T-helper 1 cell treated with Interleukin-12 subunit alpha and Interleukin-12 subunit beta and Interleukin-4 antibody, amounts not matched to agents 30 ng/mL and 1 ng/mL, for 36 hours (primary cell): Measurements from ENCODE around the gene CCDC93. TPM values are rescaled to one million over a fixed set of nuclear protein-coding genes. Genes with fewer than 3 reads are reported as not detected.

Experiments used
- intact Hi-C: fragments of 100-400 bp; cut with micrococcal nuclease; formaldehyde crosslinking; loops from one replicate; pipeline ENCODE4 v1.15.1; 2024
- total RNA-seq: library from RNA; stranded (reverse); gene quantifications from 2 replicates; pipeline ENCODE4 v1.2.3, GENCODE V29; 2022

Gene CCDC93
- total RNA-seq, 1 donor from 2014 or later: 34.8 TPM

- intact Hi-C loops: loop anchor here (1.0 to 10.0 kb wide), 11 partner anchors 14 to 1126 kb away; partner anchors contain the start of gene INSIG2
Observed at GRCh38 chr2:118046634-118047210, 32.9 kb upstream of the CCDC93 start.

- intact Hi-C loops: loop anchor here (5.0 to 10.0 kb wide), 3 partner anchors 57 to 1127 kb away; no protein-coding TSS in a partner anchor
Observed at GRCh38 chr2:118045286-118045685, 31.4 kb upstream of the CCDC93 start.

DNA sequence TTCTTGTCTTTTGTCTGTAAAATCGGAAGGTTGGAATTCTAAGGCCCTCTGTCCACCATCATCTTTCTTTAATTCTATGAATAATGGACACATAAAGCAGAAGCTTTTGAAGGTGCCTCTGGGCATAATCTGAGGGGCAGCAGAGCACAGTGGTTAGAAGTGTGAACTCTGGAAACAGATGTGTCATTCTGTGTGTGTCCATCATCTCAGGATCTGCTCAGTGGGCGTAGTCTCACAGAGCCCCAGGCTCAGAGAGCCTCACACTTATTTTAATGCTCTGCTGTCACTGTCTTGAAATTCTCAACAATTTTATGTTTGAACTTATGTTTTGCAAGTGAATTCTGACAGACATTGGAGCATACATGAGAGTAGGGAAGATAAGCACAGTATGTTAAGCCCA is 31.0 kb upstream of the CCDC93 start:
- intact Hi-C loops: loop anchor here (5.0 to 10.0 kb wide), 3 partner anchors 57 to 1127 kb away; no protein-coding TSS in a partner anchor

GRCh38 chr2:118044103-118044716 is 30.3 kb upstream of the CCDC93 start:
- intact Hi-C loops: loop anchor here (10.0 kb wide), 1 partner anchor 271 kb away; no protein-coding TSS in a partner anchor

DNA sequence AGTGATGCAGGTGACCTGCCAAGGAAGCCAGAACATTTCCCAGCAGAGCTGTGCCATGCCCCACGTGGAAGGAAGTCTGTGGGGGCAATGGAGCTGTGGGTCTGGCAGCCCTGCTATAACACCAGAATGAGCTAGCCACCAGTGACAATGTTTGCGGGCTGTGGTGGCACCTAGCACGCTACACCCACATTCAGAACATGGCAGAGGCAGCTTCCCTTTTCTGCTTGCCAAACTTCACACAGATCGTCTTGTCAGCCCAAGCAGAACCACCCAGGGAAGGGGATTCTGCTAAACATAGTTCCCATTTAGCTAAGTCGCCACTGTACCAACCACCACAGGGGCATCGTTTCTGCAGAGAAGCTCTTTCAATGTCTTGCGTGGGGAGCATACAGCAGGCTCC is 27.0 kb upstream of the CCDC93 start:
- intact Hi-C loops: loop anchor here (10.0 kb wide), 1 partner anchor 274 kb away; no protein-coding TSS in a partner anchor

GRCh38 chr2:118032169-118033013 is 18.5 kb upstream of the CCDC93 start:
- intact Hi-C loops: loop anchor here (1.0 to 5.0 kb wide), 5 partner anchors 18 to 832 kb away; partner anchors contain the start of gene CCDC93

- intact Hi-C loops: loop anchor here (5.0 kb wide), 1 partner anchor 116 kb away; no protein-coding TSS in a partner anchor
Observed at GRCh38 chr2:118031566-118031965, 17.7 kb upstream of the CCDC93 start.

GRCh38 chr2:118029025-118029424 is 15.2 kb upstream of the CCDC93 start:
- intact Hi-C loops: no loop called here

DNA sequence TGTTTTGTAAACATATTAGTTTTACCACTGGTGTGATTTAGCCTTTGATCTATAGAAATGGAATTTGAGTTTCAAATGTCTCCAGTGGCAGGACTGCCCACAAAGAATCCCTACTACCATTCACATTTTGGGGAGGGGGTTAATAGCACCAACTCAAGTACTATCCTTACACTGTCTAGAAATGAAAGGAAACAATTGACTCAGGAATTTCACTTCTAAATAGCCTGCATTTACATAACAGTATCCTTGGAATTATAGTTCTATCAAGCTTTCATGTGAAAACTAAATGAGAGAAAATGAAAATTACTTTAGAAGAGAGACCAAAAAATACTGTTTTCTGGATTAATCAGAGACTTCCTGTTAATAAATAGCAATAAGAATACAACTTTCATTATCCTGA is 7.5 kb upstream of the CCDC93 start:
- intact Hi-C loops: no loop called here

GRCh38 chr2:118019821-118020220 is 6.0 kb upstream of the CCDC93 start:
- intact Hi-C loops: no loop called here

GRCh38 chr2:118016911-118017310 is 3.0 kb upstream of the CCDC93 start:
- intact Hi-C loops: no loop called here

DNA sequence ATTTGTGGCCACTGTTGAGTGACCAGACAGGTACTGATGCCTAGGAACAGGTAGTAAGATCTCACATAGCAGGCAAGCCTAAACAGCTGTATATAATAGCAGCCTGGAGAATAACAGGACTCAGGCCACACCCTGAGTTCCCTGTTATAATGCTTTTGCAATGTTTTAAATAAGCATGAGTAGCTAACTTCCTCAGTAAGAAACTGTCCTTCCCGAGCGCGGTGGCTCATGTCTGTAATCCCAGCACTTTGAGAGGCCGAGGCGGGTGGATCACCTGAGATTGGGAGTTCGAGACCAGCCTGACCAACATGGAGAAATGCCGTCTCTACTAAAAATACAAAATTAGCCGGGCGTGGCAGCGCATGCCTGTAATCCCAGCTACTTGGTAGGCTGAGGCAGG is 1.9 kb upstream of the CCDC93 start:
- intact Hi-C loops: loop anchor here (2.0 kb wide), 3 partner anchors 17 to 45 kb away; no protein-coding TSS in a partner anchor

GRCh38 chr2:118014492-118014824 is 588 bp upstream of the CCDC93 start:
- intact Hi-C loops: loop anchor here (1.0 to 5.0 kb wide), 10 partner anchors 11 to 1353 kb away; partner anchors contain the start of genes C2orf76, DBI, DDX18 and INSIG2

- intact Hi-C loops: loop anchor here (5.0 kb wide), 1 partner anchor 1354 kb away; the partner anchor contains the start of genes C2orf76 and DBI
Observed at GRCh38 chr2:118013221-118013723, 598 bp downstream of the CCDC93 start.

DNA sequence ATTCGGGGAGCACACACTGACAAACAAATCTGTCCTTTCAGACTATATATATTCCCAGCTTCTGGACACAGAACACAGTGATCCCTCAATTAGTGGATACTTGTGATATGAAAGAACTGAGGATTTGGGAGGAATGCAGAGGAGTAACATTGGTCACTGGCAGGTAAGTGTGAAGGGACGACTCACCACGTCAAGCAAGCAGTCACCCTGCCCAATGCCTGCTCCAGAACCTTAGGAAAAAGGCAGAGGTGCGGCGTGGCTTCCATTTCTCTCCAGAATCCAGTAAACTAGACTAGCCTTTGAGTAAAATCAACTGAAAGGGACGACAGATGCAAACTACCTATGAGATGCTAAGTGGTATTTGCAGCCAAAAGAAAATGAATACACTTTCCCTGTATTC is 1.1 kb downstream of the CCDC93 start:
- intact Hi-C loops: loop anchor here (5.0 kb wide), 1 partner anchor 1355 kb away; the partner anchor contains the start of genes C2orf76 and DBI

GRCh38 chr2:118010473-118010872 is 3.4 kb downstream of the CCDC93 start:
- intact Hi-C loops: loop anchor here (5.0 kb wide), 1 partner anchor 1357 kb away; the partner anchor contains the start of genes C2orf76 and DBI

DNA sequence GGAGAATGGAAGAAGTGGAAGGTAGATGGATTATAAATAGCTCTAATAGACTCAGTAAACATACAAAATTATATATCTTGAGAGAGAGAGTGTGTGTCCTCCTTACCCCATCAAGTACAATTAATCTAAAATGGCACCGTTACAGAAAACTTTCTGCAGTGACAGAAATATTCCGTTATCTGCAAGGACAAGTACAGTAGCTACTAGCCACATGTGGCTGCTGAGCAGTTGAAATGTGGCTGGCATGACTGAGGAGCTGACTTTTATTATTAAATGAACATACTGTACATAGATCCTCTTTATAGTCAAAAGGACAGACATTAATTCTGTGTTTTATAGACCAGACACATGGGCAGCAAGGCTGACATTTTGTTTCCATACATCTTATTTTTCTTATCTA is 7.0 kb downstream of the CCDC93 start:
- intact Hi-C loops: no loop called here

GRCh38 chr2:118006326-118006725 is 7.5 kb downstream of the CCDC93 start:
- intact Hi-C loops: no loop called here

- intact Hi-C loops: loop anchor here (1.0 kb wide), 5 partner anchors 11 to 241 kb away; partner anchors contain the start of genes CCDC93 and DDX18
Observed at GRCh38 chr2:118003396-118003824, 10.5 kb downstream of the CCDC93 start.

- intact Hi-C loops: no loop called here
Observed at GRCh38 chr2:118000041-118000440, 13.8 kb downstream of the CCDC93 start.

GRCh38 chr2:117997872-117998454 is 15.9 kb downstream of the CCDC93 start:
- intact Hi-C loops: loop anchor here (2.0 kb wide), 1 partner anchor 17 kb away; the partner anchor contains the start of gene CCDC93
